Peyer's patch (tissue), 4 donors: ENCODE data around the gene SLC27A2.

Source experiments
- CTCF ChIP-seq, 6 experiments: fragments of 450-650 bp in 4 of 6; fragments of 200-600 bp in 2 of 6; sonication (generic) in 1 of 6; IDR thresholded peaks; one replicate each; pipeline ENCODE4 v1.5.1; 2017 to 2019; ENCODE audit warnings: antibody characterized with exemption in 6 of 6, mild to moderate bottlenecking in 3 of 6, moderate library complexity in 1 of 6
- POLR2A ChIP-seq, 2 donors: fragments of 450-650 bp; IDR thresholded peaks; one replicate each; pipeline ENCODE4 v1.5.1; 2017; ENCODE audit warnings: antibody characterized with exemption in 2 of 2, mild to moderate bottlenecking in 2 of 2, moderate library complexity in 2 of 2

GRCh38 chr15:50190166-50190570 is 8.2 kb downstream of the SLC27A2 start:
- TF ChIP-seq CTCF (IDR thresholded peaks at IDR 0.05), result no peak
- no peak for TF ChIP-seq POLR2A (IDR thresholded peaks at IDR 0.05)
